Effector CD4-positive, alpha-beta T cell (primary cell): Measurements from ENCODE around the gene EIF2B5.

Source experiments
- DNase-seq: peaks from one replicate; pipeline ENCODE4 v3.0.0-alpha.2; 2020

EIF2B5 gene

GRCh38 chr3:184174646-184175492 lies 39.7 kb downstream of the EIF2B5 start, which contains the start of gene AP2M1:
AP2M1 (plus strand) TSS chr3:184174855; CDS start chr3:184176994, 2,139 bp downstream.
- peak; percentile 95 for DNase-seq

GRCh38 chr3:184175506-184175905 lies 40.3 kb downstream of the EIF2B5 start:
- DNase-seq, result no peak

GRCh38 chr3:184175981-184176376 lies 40.8 kb downstream of the EIF2B5 start:
- DNase-seq, result no peak

- DNase-seq, result no peak
Observed at GRCh38 chr3:184176377-184177330, 41.5 kb downstream of the EIF2B5 start.

DNA sequence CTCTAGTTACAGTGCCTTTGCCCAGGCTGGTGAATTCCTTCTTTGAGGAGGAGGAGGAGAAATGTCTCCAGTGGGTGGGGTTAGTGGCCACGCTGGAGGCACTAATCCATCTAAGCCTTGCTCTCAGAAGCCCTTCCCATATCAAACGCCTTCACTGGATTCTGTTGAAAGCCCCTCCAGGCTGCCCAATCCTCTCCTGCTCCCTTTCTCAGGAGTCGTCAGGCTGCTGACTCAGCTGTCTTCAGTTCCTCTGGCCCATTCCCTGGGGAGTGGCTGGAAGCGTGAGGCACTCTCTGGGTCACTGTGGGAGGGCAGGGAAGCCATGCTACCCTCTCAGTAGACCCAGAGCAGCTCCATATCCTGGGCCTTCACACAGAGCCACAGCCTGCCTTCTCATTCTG lies 42.2 kb downstream of the EIF2B5 start:
- DNase-seq, result no peak

- DNase-seq, result no peak
Observed at GRCh38 chr3:184177767-184178306, 42.7 kb downstream of the EIF2B5 start.

GRCh38 chr3:184178521-184179138 lies 43.5 kb downstream of the EIF2B5 start:
- DNase-seq, result no peak

DNA sequence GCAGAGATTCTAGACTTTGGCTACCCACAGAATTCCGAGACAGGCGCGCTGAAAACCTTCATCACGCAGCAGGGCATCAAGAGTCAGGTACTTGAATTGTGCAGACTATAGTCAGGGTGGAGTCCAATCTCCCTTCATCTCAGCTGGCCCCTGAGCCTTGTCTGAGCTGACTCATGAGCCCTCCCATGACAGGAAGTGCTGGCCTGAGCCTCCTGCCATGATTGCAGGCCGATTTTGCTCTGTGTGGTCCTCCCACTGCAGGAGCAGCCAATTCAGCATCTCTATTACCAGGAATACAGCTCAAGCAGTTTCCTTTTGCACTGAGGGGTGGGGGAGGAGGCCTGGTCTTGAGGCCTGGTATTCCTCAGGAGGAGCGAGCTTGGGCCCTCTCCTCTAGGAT lies 45.0 kb downstream of the EIF2B5 start:
- no peak for DNase-seq

GRCh38 chr3:184181596-184181995 lies 46.4 kb downstream of the EIF2B5 start:
- no peak for DNase-seq

- no peak for DNase-seq
Observed at GRCh38 chr3:184183679-184184078, 48.5 kb downstream of the EIF2B5 start.

GRCh38 chr3:184184546-184185230 lies 49.5 kb downstream of the EIF2B5 start:
- DNase-seq, result no peak

DNA sequence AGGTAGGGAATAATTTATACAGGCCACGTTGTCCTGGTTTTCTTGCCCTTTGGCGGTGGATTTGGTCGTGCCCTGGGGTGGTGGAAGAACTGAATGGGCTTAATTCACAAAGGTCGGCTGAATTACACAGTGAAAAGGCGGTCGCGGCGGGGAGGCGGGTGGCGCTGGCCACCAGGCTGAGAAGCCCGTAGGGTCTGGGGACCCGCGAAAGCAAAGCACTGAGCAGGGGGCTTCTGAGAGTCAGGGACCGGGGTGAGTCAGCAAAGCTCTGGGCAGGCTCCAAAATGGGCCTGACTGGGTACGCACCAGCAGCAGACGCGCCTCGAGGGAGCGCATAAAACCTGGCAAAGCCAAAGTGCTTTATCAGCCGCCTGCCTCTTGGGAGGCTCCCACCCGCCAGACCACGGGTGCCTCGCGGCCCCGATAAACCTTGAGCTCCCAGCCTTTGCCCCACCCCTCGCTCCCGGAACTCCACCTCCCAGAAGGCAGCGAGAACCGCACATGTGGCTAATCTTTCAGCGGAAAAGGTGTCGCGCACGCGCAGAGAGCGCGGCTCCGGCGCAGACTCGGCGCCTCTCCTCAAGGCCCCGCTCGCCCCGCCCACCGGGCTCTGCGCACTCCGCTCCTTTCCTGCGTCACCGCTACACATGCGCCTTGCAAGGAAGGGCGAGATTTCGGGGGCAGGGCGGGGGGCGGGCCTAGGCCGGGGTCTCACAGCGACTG lies 50.5 kb downstream of the EIF2B5 start:
- peak; percentile 99 for DNase-seq

GRCh38 chr3:184186184-184186901 lies 51.2 kb downstream of the EIF2B5 start, which contains the start of gene ABCF3:
ABCF3 (plus strand) TSS chr3:184186199; CDS start chr3:184186208, 9 bp downstream.
- no peak for DNase-seq

DNA sequence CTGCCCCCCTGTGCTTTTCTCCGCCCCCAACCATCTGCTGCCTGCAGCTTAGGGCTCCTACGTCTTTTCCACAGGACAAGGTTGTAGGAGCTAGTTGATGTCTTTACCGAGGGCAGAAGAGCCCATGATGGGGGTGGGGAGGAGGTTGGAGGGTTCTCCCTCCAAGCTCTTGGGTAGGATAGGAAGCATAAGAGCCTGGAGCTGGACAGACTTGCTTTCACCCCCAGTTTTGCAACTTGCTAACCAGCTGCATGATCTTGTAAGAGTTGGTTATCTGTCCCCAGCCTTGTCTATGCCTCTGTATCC lies 51.7 kb downstream of the EIF2B5 start:
- no peak for DNase-seq

- no peak for DNase-seq
Observed at GRCh38 chr3:184188080-184188479, 52.9 kb downstream of the EIF2B5 start.

DNA sequence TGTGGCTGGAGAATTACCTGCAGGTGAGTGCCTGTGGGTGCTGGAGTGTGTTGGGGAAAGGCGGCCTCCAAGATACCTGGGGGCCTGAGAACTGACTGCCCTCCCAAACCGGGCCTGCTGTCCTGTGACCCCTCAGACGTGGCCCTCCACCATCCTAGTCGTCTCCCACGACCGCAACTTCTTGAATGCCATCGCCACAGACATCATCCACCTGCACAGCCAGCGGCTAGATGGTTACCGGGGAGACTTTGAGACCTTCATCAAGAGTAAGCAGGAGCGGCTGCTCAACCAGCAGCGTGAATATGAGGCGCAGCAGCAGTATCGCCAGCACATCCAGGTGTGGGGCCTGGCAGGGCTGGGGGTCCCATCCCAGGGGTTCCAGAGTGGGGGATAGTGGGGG lies 54.3 kb downstream of the EIF2B5 start:
- no peak for DNase-seq

DNA sequence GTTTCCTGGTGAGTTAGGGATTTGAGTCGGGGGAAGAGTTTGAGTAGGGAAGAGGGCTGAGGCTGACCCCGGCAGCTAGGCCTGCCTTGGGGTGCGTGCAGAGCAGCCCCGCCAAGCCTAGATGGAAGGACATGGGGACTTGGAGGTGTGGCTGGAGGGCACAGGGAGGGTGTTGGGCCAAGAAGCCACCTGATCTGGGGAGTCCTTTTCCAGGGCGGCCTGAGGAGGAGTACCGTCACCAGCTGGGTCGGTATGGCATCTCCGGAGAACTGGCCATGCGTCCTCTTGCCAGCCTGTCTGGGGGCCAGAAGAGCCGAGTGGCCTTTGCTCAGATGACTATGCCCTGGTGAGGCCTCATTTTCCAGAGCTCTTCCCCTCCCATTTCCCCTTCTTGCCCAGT lies 57.7 kb downstream of the EIF2B5 start:
- DNase-seq, result no peak

DNA sequence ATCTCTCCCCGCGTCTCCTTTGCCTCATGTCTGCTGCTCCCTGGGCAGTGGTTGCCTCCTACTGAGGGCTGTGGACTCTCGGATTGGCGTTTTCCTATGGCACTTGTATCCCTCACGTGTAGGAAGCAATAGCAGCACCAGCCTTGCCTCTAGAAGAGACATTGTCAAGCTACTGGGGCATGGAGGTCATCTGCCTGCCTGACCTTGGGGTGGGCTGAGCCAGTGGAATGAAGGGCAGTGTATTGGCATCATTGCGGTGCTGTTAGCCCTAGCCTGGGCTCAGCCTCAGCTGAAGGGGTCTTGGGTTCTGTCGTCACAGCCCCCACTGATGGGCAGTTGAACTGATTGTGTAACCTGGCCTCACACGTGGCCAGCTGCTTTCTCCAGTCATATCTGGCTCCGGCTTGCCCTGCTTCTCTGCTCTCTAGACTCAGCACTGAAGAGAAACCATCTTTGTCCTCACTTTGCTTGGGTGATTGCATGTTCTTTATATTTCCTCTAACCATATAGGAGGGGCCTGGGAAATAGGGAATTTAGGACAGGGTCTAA lies 58.9 kb downstream of the EIF2B5 start:
- no peak for DNase-seq
